Loucy (cell line): ENCODE measurements around the gene BTBD16.

Source experiments
- H2AFZ ChIP-seq: fragments of 200-600 bp; sonication (generic); 2 replicates; pipeline ENCODE4 v1.6.0; 2016; ENCODE audit warnings: antibody characterized with exemption, mild to moderate bottlenecking, low read length, moderate library complexity
- H3F3A ChIP-seq: fragments of 200-600 bp; 2 replicates; pipeline ENCODE4 v1.6.0; 2016; ENCODE audit warnings: antibody characterized with exemption, low read depth, mild to moderate bottlenecking
- H3K27me3 ChIP-seq: fragments of 200-600 bp; sonication (generic); 2 replicates; pipeline ENCODE4 v1.6.1; 2014; ENCODE audit warnings: low read length, mild to moderate bottlenecking; ENCODE audit not compliant: insufficient read depth, poor library complexity, severe bottlenecking
- H3K36me3 ChIP-seq: fragments of 200-600 bp; sonication (generic); 2 replicates; pipeline ENCODE4 v1.6.1; 2016; ENCODE audit warnings: low read length; ENCODE audit not compliant: insufficient read depth
- H3K4me1 ChIP-seq: fragments of 200-600 bp; sonication (generic); 2 replicates; pipeline ENCODE4 v1.5.1; 2014; ENCODE audit warnings: low read length, mild to moderate bottlenecking; ENCODE audit not compliant: insufficient read depth, poor library complexity, severe bottlenecking
- H3K4me2 ChIP-seq: fragments of 200-600 bp; sonication (generic); 2 replicates; pipeline ENCODE4 v1.6.0; 2014; ENCODE audit warnings: antibody characterized with exemption, low read length, low read depth, mild to moderate bottlenecking; ENCODE audit not compliant: poor library complexity, severe bottlenecking
- H3K4me3 ChIP-seq: fragments of 200-600 bp; sonication (generic); 2 replicates; pipeline ENCODE4 v1.5.1; 2014; ENCODE audit warnings: low read length, mild to moderate bottlenecking, mixed read lengths; ENCODE audit not compliant: poor library complexity, severe bottlenecking
- H3K79me2 ChIP-seq: fragments of 200-600 bp; sonication (generic); 2 replicates; pipeline ENCODE4 v1.6.1; 2014; ENCODE audit warnings: low read length; ENCODE audit not compliant: insufficient read depth
- H3K9ac ChIP-seq: fragments of 200-600 bp; sonication (generic); 2 replicates; pipeline ENCODE4 v1.6.0; 2014; ENCODE audit warnings: mild to moderate bottlenecking, low read depth, low read length, moderate library complexity; ENCODE audit not compliant: poor library complexity, severe bottlenecking
- H3K9me2 ChIP-seq: fragments of 200-600 bp; sonication (generic); replicated peaks from 2 replicates; pipeline ENCODE4 v1.6.1; 2016; ENCODE audit warnings: low read depth, low read length, mixed read lengths
- H3K9me3 ChIP-seq: fragments of 200-600 bp; sonication (generic); 2 replicates; pipeline ENCODE4 v1.6.1; 2014; ENCODE audit warnings: mild to moderate bottlenecking, antibody characterized with exemption, low read length, low read depth; ENCODE audit not compliant: insufficient read depth
- H4K20me1 ChIP-seq: fragments of 200-600 bp; sonication (generic); 2 replicates; pipeline ENCODE4 v1.6.0; 2014; ENCODE audit warnings: antibody characterized with exemption, low read length, mild to moderate bottlenecking; ENCODE audit not compliant: insufficient read depth, poor library complexity, severe bottlenecking
- EZH2phosphoT487 ChIP-seq: fragments of 200-600 bp; IDR thresholded peaks from 2 replicates; pipeline ENCODE4 v1.6.1; 2018; ENCODE audit warnings: antibody characterized with exemption, mild to moderate bottlenecking, moderate library complexity, borderline replicate concordance
- TF ChIP-seq, protein P1 (sequence below): fragments of 200-600 bp; sonication (generic); conservative IDR thresholded peaks from 2 replicates; pipeline ENCODE4 v1.5.1; 2014; ENCODE audit warnings: mild to moderate bottlenecking, antibody characterized with exemption, low read length

BTBD16 gene

GRCh38 chr10:122311051-122311410 lies 39.9 kb downstream of the BTBD16 start:
- Histone ChIP-seq H3K4me3 (no peak overlapping the region), H3K79me2 (no peaks in the 10 kb centered on the region), H3F3A (no peaks in the 10 kb centered on the region), H3K4me2 (no peak overlapping the region), H2AFZ (no peak overlapping the region), H3K9ac (no peak overlapping the region), H3K36me3 (no peaks in the 10 kb centered on the region), H3K9me3 (no peaks in the 10 kb centered on the region), H4K20me1 (no peaks in the 10 kb centered on the region), H3K9me2 (no peaks in the 10 kb centered on the region), H3K4me1 (no peaks in the 10 kb centered on the region), H3K27me3 (no peaks in the 10 kb centered on the region)
- TF ChIP-seq, protein P1, sequence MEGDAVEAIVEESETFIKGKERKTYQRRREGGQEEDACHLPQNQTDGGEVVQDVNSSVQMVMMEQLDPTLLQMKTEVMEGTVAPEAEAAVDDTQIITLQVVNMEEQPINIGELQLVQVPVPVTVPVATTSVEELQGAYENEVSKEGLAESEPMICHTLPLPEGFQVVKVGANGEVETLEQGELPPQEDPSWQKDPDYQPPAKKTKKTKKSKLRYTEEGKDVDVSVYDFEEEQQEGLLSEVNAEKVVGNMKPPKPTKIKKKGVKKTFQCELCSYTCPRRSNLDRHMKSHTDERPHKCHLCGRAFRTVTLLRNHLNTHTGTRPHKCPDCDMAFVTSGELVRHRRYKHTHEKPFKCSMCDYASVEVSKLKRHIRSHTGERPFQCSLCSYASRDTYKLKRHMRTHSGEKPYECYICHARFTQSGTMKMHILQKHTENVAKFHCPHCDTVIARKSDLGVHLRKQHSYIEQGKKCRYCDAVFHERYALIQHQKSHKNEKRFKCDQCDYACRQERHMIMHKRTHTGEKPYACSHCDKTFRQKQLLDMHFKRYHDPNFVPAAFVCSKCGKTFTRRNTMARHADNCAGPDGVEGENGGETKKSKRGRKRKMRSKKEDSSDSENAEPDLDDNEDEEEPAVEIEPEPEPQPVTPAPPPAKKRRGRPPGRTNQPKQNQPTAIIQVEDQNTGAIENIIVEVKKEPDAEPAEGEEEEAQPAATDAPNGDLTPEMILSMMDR = no peak
- no peak for TF ChIP-seq EZH2phosphoT487

GRCh38 chr10:122311716-122312115 lies 40.6 kb downstream of the BTBD16 start:
- Histone ChIP-seq H3K27me3 (no peaks in the 10 kb centered on the region), H3K4me1 (no peaks in the 10 kb centered on the region), H3K4me3 (no peak overlapping the region), H3K9ac (no peak overlapping the region), H3K9me3 (no peaks in the 10 kb centered on the region), H3K79me2 (no peaks in the 10 kb centered on the region), H3K36me3 (no peaks in the 10 kb centered on the region), H3K4me2 (no peak overlapping the region), H3F3A (no peaks in the 10 kb centered on the region), H2AFZ (no peak overlapping the region), H4K20me1 (no peaks in the 10 kb centered on the region), H3K9me2 (no peaks in the 10 kb centered on the region)
- TF ChIP-seq, protein P1 = no peak
- no peak for TF ChIP-seq EZH2phosphoT487

GRCh38 chr10:122316224-122316884 lies 45.3 kb downstream of the BTBD16 start:
- Histone ChIP-seq H3K9ac (no peak overlapping the region), H4K20me1 (no peaks in the 10 kb centered on the region), H3K9me3 (no peaks in the 10 kb centered on the region), H3F3A (no peaks in the 10 kb centered on the region), H3K4me1 (no peaks in the 10 kb centered on the region), H3K4me3 (no peak overlapping the region), H3K79me2 (no peaks in the 10 kb centered on the region), H2AFZ (no peak overlapping the region), H3K4me2 (no peak overlapping the region), H3K9me2 (no peaks in the 10 kb centered on the region), H3K36me3 (no peaks in the 10 kb centered on the region), H3K27me3 (no peaks in the 10 kb centered on the region)
- TF ChIP-seq, protein P1 = no peak
- TF ChIP-seq EZH2phosphoT487 = no peak
